Measurements from ENCODE around the gene FOXN3. TPM values are rescaled to one million over a fixed set of nuclear protein-coding genes. Genes with fewer than 3 reads are reported as not detected.

The FOXN3 gene
- total RNA-seq, 1 experiment from 2014 or later, result 8.8 TPM

- no peak for DNase-seq (ENCODE audit: low read depth, low spot score)
- CTCF ChIA-PET, result no interaction called here
- no TSS peak for BruUV-seq (replicated peaks)
Observed at GRCh38 chr14:89422952-89423345, 5.9 kb upstream of the FOXN3 start.

DNA sequence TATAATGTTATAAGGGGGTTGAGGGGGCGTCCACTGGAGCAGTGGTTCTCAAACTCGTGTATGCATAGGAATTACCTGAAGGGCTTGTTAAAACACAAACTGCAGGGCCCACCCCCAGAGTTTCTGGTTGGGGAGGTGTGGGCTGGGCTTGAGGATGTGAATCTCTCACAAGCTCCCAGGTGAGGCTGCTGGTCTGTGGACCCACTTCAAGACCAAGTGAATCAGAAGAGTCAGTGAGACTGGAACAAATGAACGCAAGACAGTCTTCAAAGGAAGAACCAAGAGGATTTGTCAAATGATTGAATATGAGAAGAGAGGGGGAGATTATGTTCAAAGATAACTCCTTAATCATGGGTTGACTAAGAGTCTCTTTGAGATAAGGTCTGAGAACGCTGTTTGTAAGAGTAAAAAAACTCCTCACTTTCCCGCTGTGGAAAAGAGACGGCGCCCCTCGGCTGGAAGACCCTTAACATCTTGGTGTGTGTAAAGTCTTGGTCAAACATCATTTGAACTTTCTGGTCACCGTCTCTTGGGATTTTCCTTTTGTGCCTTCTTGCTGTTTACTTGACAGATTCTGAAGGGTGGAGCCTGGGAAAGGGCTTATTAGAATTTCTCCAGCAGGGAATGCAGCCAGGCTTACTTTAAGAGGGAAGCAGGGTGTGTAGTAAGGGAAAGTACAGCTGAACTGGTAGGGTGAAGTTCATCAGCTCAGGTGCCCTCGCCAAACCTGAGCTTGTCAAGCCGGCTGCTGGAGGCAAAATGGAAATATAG lies 5.3 kb upstream of the FOXN3 start:
- Histone ChIP-seq H3K27me3 (ENCODE audit: control insufficient read depth, insufficient read depth, low read length) (no peaks in the 10 kb centered on the region; the same call in 1 of the 2 replicates), H3K4me3 (ENCODE audit: low read depth in 2 of 2, low read length in 2 of 2) (no peak overlapping the region), H3K9me3 (ENCODE audit: control insufficient read depth, insufficient read depth, low read depth, low read length) (no peaks in the 10 kb centered on the region), H3K27ac (ENCODE audit: low read length) (no peak overlapping the region), H3K4me1 (ENCODE audit: control insufficient read depth, insufficient read depth, low read length) (no peaks in the 10 kb centered on the region), H3K36me3 (ENCODE audit: control insufficient read depth, insufficient read depth, low read length) (no peaks in the 10 kb centered on the region)
- DNase-seq (ENCODE audit: low read depth, low spot score), result no peak
- in situ Hi-C loops (cut with HindIII; ENCODE audit: low pct_unique_long_range_greater_than_20kb, low sequenced_read_pairs), result no loop called here
- POLR2A ChIA-PET, result no interaction called here
- ATAC-seq, result no peak
- CTCF ChIA-PET, result no interaction called here
- no TSS peak for BruUV-seq (replicated peaks)
- TF ChIP-seq SIN3A (IDR thresholded peaks at IDR 0.05; ENCODE audit: borderline replicate concordance, insufficient read depth, low read depth, low read length), result no peak
- TF ChIP-seq, protein P1, sequence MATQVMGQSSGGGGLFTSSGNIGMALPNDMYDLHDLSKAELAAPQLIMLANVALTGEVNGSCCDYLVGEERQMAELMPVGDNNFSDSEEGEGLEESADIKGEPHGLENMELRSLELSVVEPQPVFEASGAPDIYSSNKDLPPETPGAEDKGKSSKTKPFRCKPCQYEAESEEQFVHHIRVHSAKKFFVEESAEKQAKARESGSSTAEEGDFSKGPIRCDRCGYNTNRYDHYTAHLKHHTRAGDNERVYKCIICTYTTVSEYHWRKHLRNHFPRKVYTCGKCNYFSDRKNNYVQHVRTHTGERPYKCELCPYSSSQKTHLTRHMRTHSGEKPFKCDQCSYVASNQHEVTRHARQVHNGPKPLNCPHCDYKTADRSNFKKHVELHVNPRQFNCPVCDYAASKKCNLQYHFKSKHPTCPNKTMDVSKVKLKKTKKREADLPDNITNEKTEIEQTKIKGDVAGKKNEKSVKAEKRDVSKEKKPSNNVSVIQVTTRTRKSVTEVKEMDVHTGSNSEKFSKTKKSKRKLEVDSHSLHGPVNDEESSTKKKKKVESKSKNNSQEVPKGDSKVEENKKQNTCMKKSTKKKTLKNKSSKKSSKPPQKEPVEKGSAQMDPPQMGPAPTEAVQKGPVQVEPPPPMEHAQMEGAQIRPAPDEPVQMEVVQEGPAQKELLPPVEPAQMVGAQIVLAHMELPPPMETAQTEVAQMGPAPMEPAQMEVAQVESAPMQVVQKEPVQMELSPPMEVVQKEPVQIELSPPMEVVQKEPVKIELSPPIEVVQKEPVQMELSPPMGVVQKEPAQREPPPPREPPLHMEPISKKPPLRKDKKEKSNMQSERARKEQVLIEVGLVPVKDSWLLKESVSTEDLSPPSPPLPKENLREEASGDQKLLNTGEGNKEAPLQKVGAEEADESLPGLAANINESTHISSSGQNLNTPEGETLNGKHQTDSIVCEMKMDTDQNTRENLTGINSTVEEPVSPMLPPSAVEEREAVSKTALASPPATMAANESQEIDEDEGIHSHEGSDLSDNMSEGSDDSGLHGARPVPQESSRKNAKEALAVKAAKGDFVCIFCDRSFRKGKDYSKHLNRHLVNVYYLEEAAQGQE (IDR thresholded peaks at IDR 0.05; ENCODE audit: insufficient read depth in 1 of 2, low read depth in 2 of 2, low read length in 1 of 2), result no peak
- TF ChIP-seq, protein P2, sequence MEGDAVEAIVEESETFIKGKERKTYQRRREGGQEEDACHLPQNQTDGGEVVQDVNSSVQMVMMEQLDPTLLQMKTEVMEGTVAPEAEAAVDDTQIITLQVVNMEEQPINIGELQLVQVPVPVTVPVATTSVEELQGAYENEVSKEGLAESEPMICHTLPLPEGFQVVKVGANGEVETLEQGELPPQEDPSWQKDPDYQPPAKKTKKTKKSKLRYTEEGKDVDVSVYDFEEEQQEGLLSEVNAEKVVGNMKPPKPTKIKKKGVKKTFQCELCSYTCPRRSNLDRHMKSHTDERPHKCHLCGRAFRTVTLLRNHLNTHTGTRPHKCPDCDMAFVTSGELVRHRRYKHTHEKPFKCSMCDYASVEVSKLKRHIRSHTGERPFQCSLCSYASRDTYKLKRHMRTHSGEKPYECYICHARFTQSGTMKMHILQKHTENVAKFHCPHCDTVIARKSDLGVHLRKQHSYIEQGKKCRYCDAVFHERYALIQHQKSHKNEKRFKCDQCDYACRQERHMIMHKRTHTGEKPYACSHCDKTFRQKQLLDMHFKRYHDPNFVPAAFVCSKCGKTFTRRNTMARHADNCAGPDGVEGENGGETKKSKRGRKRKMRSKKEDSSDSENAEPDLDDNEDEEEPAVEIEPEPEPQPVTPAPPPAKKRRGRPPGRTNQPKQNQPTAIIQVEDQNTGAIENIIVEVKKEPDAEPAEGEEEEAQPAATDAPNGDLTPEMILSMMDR (IDR thresholded peaks at IDR 0.05), result no peak
- no peak for TF ChIP-seq TCF7L2 (IDR thresholded peaks at IDR 0.05; ENCODE audit: low read depth, low read length)
- TF ChIP-seq POLR2AphosphoS5 (IDR thresholded peaks at IDR 0.05; ENCODE audit: low read depth, low read length), result no peak
- intact Hi-C loops (cut with micrococcal nuclease; ENCODE audit: unreplicated experiment), result no loop called here

More at GRCh38 chr14:89422952-89423345, 5.9 kb upstream of the FOXN3 start:
- Histone ChIP-seq H3K9me3 (ENCODE audit: control insufficient read depth, insufficient read depth, low read depth, low read length) (no peaks in the 10 kb centered on the region), H3K36me3 (ENCODE audit: control insufficient read depth, insufficient read depth, low read length) (no peaks in the 10 kb centered on the region), H3K27ac (ENCODE audit: low read length) (no peak overlapping the region), H3K4me3 (ENCODE audit: low read depth in 2 of 2, low read length in 2 of 2) (no peak overlapping the region), H3K27me3 (ENCODE audit: control insufficient read depth, insufficient read depth, low read length) (no peaks in the 10 kb centered on the region; the same call in 1 of the 2 replicates), H3K4me1 (ENCODE audit: control insufficient read depth, insufficient read depth, low read length) (no peaks in the 10 kb centered on the region)
- ATAC-seq, result no peak
- intact Hi-C loops (cut with micrococcal nuclease; ENCODE audit: unreplicated experiment) (no loop called here), in situ Hi-C loops (cut with HindIII; ENCODE audit: low pct_unique_long_range_greater_than_20kb, low sequenced_read_pairs) (no loop called here)
- POLR2A ChIA-PET, result no interaction called here
- TF ChIP-seq, protein P2 (IDR thresholded peaks at IDR 0.05), result no peak
- TF ChIP-seq, protein P1 (IDR thresholded peaks at IDR 0.05; ENCODE audit: insufficient read depth in 1 of 2, low read depth in 2 of 2, low read length in 1 of 2), result no peak
- no peak for TF ChIP-seq SIN3A (IDR thresholded peaks at IDR 0.05; ENCODE audit: borderline replicate concordance, insufficient read depth, low read depth, low read length)
- no peak for TF ChIP-seq TCF7L2 (IDR thresholded peaks at IDR 0.05; ENCODE audit: low read depth, low read length)
- TF ChIP-seq POLR2AphosphoS5 (IDR thresholded peaks at IDR 0.05; ENCODE audit: low read depth, low read length), result no peak
